ENCODE data around the gene VEGFB.

VEGFB gene

GRCh38 chr11:64206457-64207255 is 27.7 kb upstream of the VEGFB start, which contains the start of gene FERMT3:
TSS of gene FERMT3 (plus strand) at chr11:64206721. CDS start at chr11:64207365, 644 bp downstream.
- H4K20me1 ChIP-seq (ENCODE audit: insufficient read depth, low read length): peaks cover 37% of the 10 kb centered on the region
- TF ChIP-seq EZH2 (IDR thresholded peaks at IDR 0.05; ENCODE audit: borderline replicate concordance, low read depth, low read length, severe bottlenecking): no peak
- TF ChIP-seq, protein P1, sequence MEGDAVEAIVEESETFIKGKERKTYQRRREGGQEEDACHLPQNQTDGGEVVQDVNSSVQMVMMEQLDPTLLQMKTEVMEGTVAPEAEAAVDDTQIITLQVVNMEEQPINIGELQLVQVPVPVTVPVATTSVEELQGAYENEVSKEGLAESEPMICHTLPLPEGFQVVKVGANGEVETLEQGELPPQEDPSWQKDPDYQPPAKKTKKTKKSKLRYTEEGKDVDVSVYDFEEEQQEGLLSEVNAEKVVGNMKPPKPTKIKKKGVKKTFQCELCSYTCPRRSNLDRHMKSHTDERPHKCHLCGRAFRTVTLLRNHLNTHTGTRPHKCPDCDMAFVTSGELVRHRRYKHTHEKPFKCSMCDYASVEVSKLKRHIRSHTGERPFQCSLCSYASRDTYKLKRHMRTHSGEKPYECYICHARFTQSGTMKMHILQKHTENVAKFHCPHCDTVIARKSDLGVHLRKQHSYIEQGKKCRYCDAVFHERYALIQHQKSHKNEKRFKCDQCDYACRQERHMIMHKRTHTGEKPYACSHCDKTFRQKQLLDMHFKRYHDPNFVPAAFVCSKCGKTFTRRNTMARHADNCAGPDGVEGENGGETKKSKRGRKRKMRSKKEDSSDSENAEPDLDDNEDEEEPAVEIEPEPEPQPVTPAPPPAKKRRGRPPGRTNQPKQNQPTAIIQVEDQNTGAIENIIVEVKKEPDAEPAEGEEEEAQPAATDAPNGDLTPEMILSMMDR (IDR thresholded peaks at IDR 0.05; ENCODE audit: borderline replicate concordance, extremely low read depth, low read length, poor library complexity, severe bottlenecking): peak; percentile 50
- peak within 1 kb of the TSS; percentile 88 for H3K9ac ChIP-seq (ENCODE audit: low read depth, low read length)
- H3K9me3 ChIP-seq (ENCODE audit: insufficient read depth, low read length, severe bottlenecking): no peaks in the 10 kb centered on the region
- peak; percentile 96 for DNase-seq
- H2AFZ ChIP-seq (ENCODE audit: low read depth, low read length): peak within 1 kb of the TSS; percentile 62
- peak within 1 kb of the TSS; percentile 93 for H3K27ac ChIP-seq (ENCODE audit: low read length)
- H3K4me1 ChIP-seq (ENCODE audit: insufficient read depth, low read length): peaks cover 46% of the 10 kb centered on the region
- peaks cover 26% of the 10 kb centered on the region for H3K79me2 ChIP-seq (ENCODE audit: insufficient read depth, low read length)
- peak within 1 kb of the TSS; percentile 52 to 86 for H3K4me3 ChIP-seq (ENCODE audit: low read depth in 1 of 2, low read length in 2 of 2)
- no peaks in the 10 kb centered on the region for H3K27me3 ChIP-seq (ENCODE audit: insufficient read depth, low read length, poor library complexity)
- H3K36me3 ChIP-seq (ENCODE audit: insufficient read depth, low read length): peaks cover 78% of the 10 kb centered on the region
- ATAC-seq (ENCODE audit: insufficient read depth, low read depth): peak; percentile 85
- H3K4me2 ChIP-seq (ENCODE audit: insufficient read depth, low read length): peak within 1 kb of the TSS; percentile 93

GRCh38 chr11:64207256-64208085 is 26.9 kb upstream of the VEGFB start:
- TF ChIP-seq EZH2 (IDR thresholded peaks at IDR 0.05; ENCODE audit: borderline replicate concordance, low read depth, low read length, severe bottlenecking): no peak
- TF ChIP-seq, protein P1 (IDR thresholded peaks at IDR 0.05; ENCODE audit: borderline replicate concordance, extremely low read depth, low read length, poor library complexity, severe bottlenecking): peak; percentile 21
- peak overlapping the region; percentile 88 for H3K9ac ChIP-seq (ENCODE audit: low read depth, low read length)
- peak overlapping the region; percentile 93 for H3K4me2 ChIP-seq (ENCODE audit: insufficient read depth, low read length)
- peak overlapping the region; percentile 62 for H2AFZ ChIP-seq (ENCODE audit: low read depth, low read length)
- peaks cover 22% of the 10 kb centered on the region for H3K79me2 ChIP-seq (ENCODE audit: insufficient read depth, low read length)
- no peaks in the 10 kb centered on the region for H3K27me3 ChIP-seq (ENCODE audit: insufficient read depth, low read length, poor library complexity)
- peaks cover 32% of the 10 kb centered on the region for H4K20me1 ChIP-seq (ENCODE audit: insufficient read depth, low read length)
- peak overlapping the region; percentile 52 to 86 for H3K4me3 ChIP-seq (ENCODE audit: low read depth in 1 of 2, low read length in 2 of 2)
- H3K4me1 ChIP-seq (ENCODE audit: insufficient read depth, low read length): peaks cover 46% of the 10 kb centered on the region
- DNase-seq (peak; percentile 93), ATAC-seq (ENCODE audit: insufficient read depth, low read depth) (peak; percentile 72)
- peaks cover 78% of the 10 kb centered on the region for H3K36me3 ChIP-seq (ENCODE audit: insufficient read depth, low read length)
- no peaks in the 10 kb centered on the region for H3K9me3 ChIP-seq (ENCODE audit: insufficient read depth, low read length, severe bottlenecking)
- peak overlapping the region; percentile 93 for H3K27ac ChIP-seq (ENCODE audit: low read length)

- Histone ChIP-seq H3K9ac (ENCODE audit: low read depth, low read length) (peak overlapping the region; percentile 88), H3K27me3 (ENCODE audit: insufficient read depth, low read length, poor library complexity) (no peaks in the 10 kb centered on the region), H3K36me3 (ENCODE audit: insufficient read depth, low read length) (peaks cover 72% of the 10 kb centered on the region), H3K4me2 (ENCODE audit: insufficient read depth, low read length) (peak overlapping the region; percentile 93), H4K20me1 (ENCODE audit: insufficient read depth, low read length) (peaks cover 24% of the 10 kb centered on the region), H2AFZ (ENCODE audit: low read depth, low read length) (no peak overlapping the region), H3K4me3 (ENCODE audit: low read depth in 1 of 2, low read length in 2 of 2) (peak overlapping the region in 1 of 2 experiments; percentile 86; a peak in 2 of 4 replicates), H3K27ac (ENCODE audit: low read length) (peak overlapping the region; percentile 93), H3K79me2 (ENCODE audit: insufficient read depth, low read length) (peaks cover 17% of the 10 kb centered on the region), H3K4me1 (ENCODE audit: insufficient read depth, low read length) (peaks cover 46% of the 10 kb centered on the region), H3K9me3 (ENCODE audit: insufficient read depth, low read length, severe bottlenecking) (no peaks in the 10 kb centered on the region)
- DNase-seq: no peak
- ATAC-seq (ENCODE audit: insufficient read depth, low read depth): no peak
- no peak for TF ChIP-seq EZH2 (IDR thresholded peaks at IDR 0.05; ENCODE audit: borderline replicate concordance, low read depth, low read length, severe bottlenecking)
- TF ChIP-seq, protein P1 (IDR thresholded peaks at IDR 0.05; ENCODE audit: borderline replicate concordance, extremely low read depth, low read length, poor library complexity, severe bottlenecking): no peak
These were observed 26.1 kb upstream of the VEGFB start for GRCh38 chr11:64208086-64208795.

Data from DND-41 (cell line).